GM21447 (cell line): ENCODE measurements around the gene CDKN2B-AS1.
A peak's percentile ranks its signal among the peaks of the same experiment; 100 is the strongest.

Experiments used
- ATAC-seq: cut with Tn5 transposase; IDR thresholded peaks from one replicate; pipeline ENCODE4 v1.9.1; 2021; ENCODE audit not compliant: unreplicated experiment

The CDKN2B-AS1 gene

DNA sequence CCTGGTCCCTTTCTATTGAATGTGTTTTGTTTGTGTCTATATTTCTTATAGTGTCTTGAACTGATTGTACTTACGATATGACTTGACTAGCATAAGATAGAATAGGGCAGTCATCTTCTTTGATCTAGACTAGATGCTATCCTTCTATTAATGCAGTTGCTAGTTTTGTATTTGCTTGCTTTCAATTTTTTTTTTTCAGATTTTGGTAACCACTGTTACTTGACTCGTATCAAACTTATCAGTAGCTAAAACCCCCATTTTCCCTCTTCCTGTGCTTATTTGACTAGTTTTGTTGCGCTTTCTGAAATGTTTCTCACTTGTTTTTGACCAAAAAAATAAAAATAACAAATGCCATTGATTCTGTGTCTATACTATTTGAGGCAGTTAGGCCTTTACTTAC lies 83.5 kb downstream of the CDKN2B-AS1 start:
- ATAC-seq: no peak

- peak; percentile 80 for ATAC-seq
Measured at GRCh38 chr9:22079873-22080341, 85.3 kb downstream of the CDKN2B-AS1 start.

- ATAC-seq: no peak
Measured at GRCh38 chr9:22084336-22085035, 89.9 kb downstream of the CDKN2B-AS1 start.

DNA sequence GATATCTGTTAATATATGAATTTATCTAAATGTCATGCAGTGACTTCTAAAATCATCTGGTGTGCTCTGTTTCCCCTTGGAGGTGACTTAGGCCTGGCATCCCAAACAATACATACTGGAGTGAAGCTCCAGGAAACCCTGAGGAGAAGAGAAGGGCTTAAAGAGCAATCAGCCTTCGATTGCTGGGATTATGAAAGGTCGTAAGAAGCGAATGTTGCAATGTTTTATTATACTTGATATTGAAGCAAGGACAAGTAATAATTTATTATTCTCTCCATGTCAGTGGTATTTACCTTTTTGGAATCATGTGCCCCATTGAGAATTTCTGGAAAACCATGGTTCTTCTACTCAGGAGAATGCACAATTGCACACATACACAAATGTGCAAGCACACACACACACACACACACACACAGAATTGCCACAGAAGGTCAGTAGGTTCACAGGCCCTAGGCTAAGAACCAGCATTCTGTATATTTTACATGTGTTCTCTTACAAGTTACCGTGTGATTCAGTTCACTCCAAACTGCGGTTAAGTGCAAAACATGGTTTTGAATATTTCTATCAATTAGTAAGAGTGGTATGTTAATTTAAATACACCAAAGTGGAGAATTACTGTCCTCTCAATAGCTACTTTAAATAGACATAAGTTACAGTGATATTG lies 93.6 kb downstream of the CDKN2B-AS1 start:
- ATAC-seq: no peak

DNA sequence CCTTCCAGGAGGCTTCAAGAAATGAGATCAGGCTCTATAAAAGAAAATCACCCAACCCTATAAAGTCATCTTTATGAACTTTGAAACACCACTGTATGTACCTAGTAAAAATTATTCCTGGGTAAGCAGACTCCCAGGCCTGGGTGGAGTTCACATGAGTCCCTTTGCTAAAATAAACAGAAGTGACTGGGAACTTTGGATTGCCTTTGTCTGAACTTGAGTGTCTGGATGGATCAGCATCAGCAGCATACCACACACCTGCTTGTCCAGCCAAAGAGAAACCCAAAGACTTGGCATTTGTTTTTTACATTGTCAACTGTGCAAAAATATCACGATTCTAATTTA lies 94.1 kb downstream of the CDKN2B-AS1 start:
- ATAC-seq: no peak

- no peak for ATAC-seq
Measured at GRCh38 chr9:22097707-22098106, 103.1 kb downstream of the CDKN2B-AS1 start.

DNA sequence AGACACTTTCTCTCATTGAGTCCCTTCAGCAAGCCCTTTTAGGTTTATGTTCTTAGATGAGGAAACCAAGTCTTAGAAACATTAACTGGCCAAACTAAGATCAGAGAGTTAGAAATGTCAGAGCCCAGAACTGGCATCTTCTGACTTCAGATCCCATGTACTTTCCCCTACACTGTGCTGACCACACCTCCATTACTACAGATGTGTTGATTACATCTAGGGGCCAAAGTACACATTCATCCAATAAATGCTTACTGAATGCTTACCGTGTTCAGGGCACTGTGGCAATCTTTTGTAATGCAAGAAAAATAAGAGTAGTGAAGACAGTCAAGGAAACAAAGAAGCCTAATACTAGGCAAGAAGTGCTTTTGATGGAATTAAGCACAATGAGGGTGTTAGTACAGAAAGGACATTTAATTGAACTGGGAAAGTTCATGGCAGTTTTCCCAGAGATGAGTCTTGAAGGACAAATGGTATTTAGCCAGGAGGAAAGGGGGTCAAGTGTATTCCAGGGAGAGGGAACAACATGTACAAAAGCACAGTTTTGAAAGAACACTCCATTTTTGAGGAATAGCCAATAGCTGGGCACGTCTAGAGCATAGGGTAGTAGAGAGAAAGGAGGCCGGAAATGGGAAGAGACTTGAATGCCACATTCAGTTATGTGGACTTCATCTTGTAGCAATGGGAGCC lies 104.2 kb downstream of the CDKN2B-AS1 start:
- no peak for ATAC-seq

DNA sequence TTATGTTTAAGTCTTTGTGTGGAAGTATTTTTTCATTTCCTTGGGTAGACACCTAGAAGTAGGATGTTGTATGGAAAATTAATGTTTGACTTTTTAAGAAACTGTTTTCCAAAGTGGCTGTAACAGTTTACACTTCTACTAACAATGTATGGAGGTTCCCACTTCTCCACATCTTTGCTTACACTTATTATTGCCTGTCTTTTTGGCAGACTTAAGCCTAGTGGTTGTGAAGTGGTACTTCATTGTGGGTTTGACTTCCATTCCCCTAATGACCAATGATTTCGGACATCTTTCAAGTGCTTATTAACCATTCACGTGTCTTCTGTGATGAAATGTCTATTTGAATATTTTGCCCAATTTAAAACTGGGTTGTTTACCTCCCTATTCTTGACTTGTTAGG lies 106.0 kb downstream of the CDKN2B-AS1 start:
- ATAC-seq: no peak

GRCh38 chr9:22102146-22103053 lies 107.8 kb downstream of the CDKN2B-AS1 start:
- no peak for ATAC-seq

DNA sequence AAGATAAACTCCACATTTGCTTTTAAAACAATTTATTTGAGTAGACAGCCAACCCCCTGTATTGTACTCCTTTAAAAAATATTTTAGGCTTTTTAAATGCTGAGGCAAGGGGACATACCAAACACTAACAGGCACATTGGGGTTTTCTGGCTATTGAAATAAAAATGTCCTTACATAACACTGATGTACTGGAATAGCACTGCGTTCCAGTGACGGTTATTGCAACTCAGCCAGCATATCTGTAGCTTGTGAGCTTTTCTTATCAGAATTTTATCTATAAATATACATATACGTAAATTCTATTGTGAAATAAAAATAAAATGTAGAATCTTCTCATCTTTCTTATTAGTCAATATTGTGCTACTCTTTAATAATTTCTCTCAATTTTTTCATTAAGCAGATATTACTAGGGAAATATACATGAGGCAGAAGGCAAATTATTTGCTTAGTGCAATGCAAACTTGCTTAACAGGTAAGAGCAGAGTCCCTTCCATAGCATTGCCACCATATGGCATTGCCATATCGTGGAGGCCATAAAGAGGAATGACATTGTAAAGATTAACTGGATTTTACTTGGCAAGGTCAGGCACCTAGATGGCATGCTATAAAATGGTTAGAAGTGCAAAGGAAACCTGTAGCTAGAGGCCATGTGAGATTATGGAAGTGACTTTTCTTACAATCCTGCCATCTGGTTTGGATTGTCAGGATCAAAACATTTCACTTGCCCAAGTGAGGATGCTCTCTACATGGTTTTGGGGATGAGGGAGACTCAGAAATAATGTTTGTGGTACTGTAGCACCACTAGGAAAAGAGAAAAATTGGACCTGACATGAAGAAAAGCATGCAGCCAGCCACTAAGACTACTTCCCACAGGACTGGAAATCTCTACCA lies 109.3 kb downstream of the CDKN2B-AS1 start:
- ATAC-seq: no peak

- peak; percentile 93 for ATAC-seq
Measured at GRCh38 chr9:22105005-22105722, 110.6 kb downstream of the CDKN2B-AS1 start.

DNA sequence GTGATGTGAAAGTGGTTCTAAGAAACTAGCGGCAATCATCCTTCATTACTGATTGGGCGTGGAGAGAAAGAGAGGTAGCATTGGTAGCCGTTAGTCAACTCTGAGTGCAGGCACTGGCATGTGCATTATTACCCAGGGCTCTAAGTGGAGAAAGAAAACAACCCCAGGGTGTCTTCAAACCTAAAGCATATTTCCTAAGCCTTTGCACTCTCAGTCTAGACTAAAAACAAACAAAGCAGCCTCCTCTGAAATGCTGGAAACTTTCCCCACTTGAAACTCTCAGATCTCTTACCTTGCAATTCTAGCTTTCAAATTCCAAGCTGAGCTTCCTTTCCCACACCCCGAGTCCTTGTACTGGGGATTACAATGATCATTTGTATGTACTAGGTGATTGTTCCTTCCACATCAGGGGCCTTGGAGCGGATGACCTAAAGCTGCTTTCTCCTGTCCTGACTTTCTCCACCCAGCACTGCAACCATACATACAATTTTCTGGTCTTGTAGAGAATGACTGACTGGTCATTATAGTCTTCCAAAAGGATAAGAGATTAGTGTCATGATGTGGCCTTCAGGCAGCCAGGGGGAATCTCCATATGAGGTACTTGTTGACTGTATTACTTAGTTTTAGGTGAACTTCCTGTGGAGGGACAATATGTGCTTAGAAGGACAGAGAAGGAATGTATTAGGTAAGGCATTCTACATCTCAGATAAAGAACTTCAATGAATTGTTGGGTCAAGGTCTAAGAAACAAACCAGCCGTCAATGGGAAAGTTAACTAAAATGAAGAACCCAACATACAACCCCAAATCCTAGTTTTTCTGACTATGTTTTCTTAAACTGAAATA lies 112.8 kb downstream of the CDKN2B-AS1 start:
- no peak for ATAC-seq

DNA sequence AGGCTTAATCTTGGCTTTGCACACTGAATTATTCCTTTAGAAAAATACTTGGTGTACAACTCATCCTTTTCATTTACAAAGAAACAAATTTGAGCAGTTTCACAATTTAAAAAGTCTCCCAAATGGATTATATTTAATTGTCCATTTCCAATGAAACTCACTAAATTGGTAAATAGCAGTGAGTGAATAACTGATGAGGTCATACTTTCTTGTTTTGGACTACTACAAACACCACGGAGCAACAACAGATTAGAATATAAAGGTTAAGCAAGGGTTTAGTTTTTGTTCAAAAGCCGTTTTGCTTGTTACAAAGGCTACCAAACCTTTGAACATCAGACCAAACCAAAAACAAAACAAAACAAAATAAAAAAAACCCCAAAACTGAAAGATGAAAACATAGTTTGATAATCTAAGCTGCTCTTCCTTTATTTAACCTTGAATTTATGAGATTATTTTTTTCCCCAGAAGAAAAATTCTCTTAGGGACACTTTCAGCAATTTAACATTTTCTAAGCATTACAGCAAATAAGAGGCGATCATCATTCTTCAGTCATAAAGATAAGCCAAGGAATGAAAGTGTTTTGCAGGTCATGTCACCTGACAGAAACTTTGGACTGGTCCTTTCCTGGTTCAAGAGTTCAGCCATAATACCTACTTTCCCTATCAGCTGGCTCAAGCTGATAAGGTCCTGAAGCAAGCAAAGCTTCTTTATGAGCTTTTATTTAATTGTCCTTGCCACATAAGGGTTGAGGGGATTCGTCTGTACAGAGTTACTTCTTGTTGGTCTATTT lies 114.2 kb downstream of the CDKN2B-AS1 start:
- ATAC-seq: no peak

GRCh38 chr9:22111176-22111953 lies 116.8 kb downstream of the CDKN2B-AS1 start:
- no peak for ATAC-seq

DNA sequence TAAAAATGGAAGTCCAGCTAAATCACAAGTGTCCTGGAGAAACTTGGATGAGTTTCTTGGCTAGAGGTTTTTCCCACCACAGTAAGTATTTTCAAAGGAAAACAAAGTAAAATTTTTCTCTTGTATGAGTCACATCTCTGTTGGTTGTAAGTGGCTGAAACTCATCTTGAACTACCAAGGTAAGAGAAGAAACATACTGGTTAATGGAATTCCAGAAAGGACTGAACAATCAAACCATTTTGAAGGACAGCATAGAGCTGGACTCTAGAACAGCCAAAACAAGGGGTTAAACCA lies 117.3 kb downstream of the CDKN2B-AS1 start:
- ATAC-seq: no peak

DNA sequence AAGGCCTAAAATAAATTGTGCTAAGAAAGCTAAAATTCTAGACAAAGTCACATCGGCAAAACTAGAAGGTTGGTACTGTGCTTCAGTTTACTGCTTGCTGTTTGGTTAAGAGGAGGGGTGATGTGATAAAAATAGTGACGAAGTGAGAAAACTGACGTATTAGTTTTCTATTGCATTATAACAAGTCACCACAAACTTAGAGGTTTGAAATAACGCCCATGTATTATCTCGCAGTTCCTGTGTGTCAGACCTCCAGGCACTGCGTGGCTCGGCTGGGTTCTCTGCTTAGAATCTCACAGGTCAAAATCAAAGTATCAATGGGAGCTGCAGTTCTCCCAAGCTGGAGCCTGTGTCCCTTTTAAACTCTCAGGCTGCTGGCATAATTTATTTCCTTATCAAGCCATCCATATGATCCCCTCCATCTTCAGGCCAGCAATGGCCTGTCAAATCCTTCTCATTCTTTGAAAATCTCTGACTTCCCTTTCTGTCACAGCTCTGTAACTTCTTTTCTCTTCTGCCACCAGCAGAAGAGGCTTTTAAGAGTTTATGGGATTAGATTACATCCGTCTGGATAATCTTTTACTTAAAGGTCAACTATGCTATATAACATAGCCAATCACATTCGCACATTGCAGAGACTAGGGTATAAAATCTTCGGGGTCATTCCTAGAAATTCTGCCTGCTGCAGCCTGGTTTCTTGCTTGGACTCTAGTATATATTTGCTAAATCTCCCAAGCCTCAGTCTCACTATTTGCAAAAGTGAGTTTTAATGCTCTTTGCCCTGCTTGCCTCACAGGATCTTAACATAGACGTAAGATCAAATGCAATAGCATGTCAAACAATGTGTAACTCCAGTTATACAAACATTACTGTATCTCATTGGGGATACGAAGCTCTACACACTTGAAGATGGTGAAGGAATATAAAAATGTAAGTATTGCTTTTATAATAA lies 118.6 kb downstream of the CDKN2B-AS1 start:
- no peak for ATAC-seq
